Measurements from ENCODE around the gene TRMT5. TPM values are rescaled to one million over a fixed set of nuclear protein-coding genes. Genes with fewer than 3 reads are reported as not detected.

Gene TRMT5
- total RNA-seq, 1 donor from 2014 or later = 15.0 TPM

DNA sequence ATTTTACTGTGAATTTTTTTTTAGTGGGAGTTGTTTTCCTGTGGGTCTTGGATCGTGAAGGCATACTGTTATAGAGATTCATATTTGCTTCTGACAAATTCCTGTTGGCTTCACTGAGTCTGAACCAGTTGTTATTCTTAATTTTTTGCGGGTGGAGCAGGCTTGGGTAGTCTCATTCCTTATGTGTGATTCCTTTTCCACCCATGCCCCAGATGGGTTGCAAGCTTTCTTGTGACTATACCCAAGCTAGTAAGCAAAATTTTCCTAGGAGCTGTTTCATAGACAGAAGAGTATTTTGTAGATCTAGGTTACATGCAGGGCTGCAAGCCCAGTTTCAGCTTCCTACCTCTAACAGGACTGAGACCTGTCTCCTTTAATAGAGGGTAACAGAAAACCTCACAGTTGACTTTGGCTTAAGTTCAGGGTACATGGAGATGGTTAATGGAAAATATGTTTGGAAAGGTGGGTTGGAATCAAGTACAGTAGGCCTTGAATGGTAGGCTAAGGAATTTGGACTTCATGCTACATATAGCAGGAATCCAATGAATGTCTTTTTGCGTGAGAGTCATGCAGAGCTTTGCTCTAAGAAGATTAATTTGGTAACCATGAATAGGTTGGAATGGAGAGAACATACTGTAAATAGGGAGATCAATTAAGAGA is 29.0 kb downstream of the TRMT5 start:
- Mint-ChIP-seq H3K36me3 (peaks cover 25% of the 10 kb centered on the region), H3K9me3 (peaks cover 14% of the 10 kb centered on the region), H3K4me3 (no peak overlapping the region), H3K27ac (no peak overlapping the region), H3K27me3 (ENCODE audit: low read depth) (no peaks in the 10 kb centered on the region), H3K4me1 (no peaks in the 10 kb centered on the region)
- TF ChIP-seq, protein P1, sequence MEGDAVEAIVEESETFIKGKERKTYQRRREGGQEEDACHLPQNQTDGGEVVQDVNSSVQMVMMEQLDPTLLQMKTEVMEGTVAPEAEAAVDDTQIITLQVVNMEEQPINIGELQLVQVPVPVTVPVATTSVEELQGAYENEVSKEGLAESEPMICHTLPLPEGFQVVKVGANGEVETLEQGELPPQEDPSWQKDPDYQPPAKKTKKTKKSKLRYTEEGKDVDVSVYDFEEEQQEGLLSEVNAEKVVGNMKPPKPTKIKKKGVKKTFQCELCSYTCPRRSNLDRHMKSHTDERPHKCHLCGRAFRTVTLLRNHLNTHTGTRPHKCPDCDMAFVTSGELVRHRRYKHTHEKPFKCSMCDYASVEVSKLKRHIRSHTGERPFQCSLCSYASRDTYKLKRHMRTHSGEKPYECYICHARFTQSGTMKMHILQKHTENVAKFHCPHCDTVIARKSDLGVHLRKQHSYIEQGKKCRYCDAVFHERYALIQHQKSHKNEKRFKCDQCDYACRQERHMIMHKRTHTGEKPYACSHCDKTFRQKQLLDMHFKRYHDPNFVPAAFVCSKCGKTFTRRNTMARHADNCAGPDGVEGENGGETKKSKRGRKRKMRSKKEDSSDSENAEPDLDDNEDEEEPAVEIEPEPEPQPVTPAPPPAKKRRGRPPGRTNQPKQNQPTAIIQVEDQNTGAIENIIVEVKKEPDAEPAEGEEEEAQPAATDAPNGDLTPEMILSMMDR (IDR thresholded peaks at IDR 0.05; ENCODE audit: unreplicated experiment) = no peak
- no peak for DNase-seq (ENCODE audit: low spot score in 2 of 2, unreplicated experiment in 2 of 2)

DNA sequence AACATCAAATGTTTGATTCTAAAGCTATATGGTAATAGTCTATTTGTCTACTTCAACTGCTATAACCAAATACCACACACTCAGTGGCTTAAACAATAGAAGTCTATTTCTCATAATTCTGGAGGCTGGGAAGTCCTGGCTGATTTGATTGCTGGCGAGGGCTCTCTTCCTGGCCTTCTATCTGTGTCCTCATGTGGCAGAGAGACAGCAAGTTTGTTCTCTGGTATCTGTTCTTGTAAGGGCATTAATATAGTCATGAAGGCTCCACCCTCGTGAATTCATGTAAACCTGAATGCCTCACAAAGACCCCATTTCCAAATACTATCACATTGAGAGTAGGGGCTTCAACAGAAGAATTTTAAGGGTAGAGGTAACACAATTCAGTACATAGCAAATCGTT is 34.1 kb downstream of the TRMT5 start:
- no peak for DNase-seq (ENCODE audit: low spot score in 2 of 2, unreplicated experiment in 2 of 2)
- H3K9me3 Mint-ChIP-seq = no peaks in the 10 kb centered on the region
- TF ChIP-seq, protein P1 (IDR thresholded peaks at IDR 0.05; ENCODE audit: unreplicated experiment) = no peak
- H3K4me1 Mint-ChIP-seq = peaks cover 15% of the 10 kb centered on the region
- peaks cover 6% of the 10 kb centered on the region for H3K36me3 Mint-ChIP-seq
- H3K27ac Mint-ChIP-seq = no peak overlapping the region
- H3K4me3 Mint-ChIP-seq = no peak overlapping the region
- no peaks in the 10 kb centered on the region for H3K27me3 Mint-ChIP-seq (ENCODE audit: low read depth)

GRCh38 chr14:60945984-60946383 is 34.9 kb downstream of the TRMT5 start:
- H3K4me1 Mint-ChIP-seq = peaks cover 15% of the 10 kb centered on the region
- H3K27ac Mint-ChIP-seq = no peak overlapping the region
- TF ChIP-seq, protein P1 (IDR thresholded peaks at IDR 0.05; ENCODE audit: unreplicated experiment) = no peak
- peaks cover 10% of the 10 kb centered on the region for H3K36me3 Mint-ChIP-seq
- DNase-seq (ENCODE audit: low spot score in 2 of 2, unreplicated experiment in 2 of 2) = no peak
- no peaks in the 10 kb centered on the region for H3K27me3 Mint-ChIP-seq (ENCODE audit: low read depth)
- H3K4me3 Mint-ChIP-seq = no peak overlapping the region
- H3K9me3 Mint-ChIP-seq = no peaks in the 10 kb centered on the region

GRCh38 chr14:60944204-60944603 is 36.7 kb downstream of the TRMT5 start:
- TF ChIP-seq, protein P1 (IDR thresholded peaks at IDR 0.05; ENCODE audit: unreplicated experiment) = no peak
- H3K4me3 Mint-ChIP-seq = no peak overlapping the region
- no peaks in the 10 kb centered on the region for H3K27me3 Mint-ChIP-seq (ENCODE audit: low read depth)
- peaks cover 15% of the 10 kb centered on the region for H3K36me3 Mint-ChIP-seq
- H3K27ac Mint-ChIP-seq = no peak overlapping the region
- no peak for DNase-seq (ENCODE audit: low spot score in 2 of 2, unreplicated experiment in 2 of 2)
- peaks cover 6% of the 10 kb centered on the region for H3K9me3 Mint-ChIP-seq
- H3K4me1 Mint-ChIP-seq = peaks cover 15% of the 10 kb centered on the region

GRCh38 chr14:60943637-60944032 is 37.2 kb downstream of the TRMT5 start:
- TF ChIP-seq, protein P1 (IDR thresholded peaks at IDR 0.05; ENCODE audit: unreplicated experiment) = no peak
- peak overlapping the region; percentile 12 for H3K27ac Mint-ChIP-seq
- DNase-seq (ENCODE audit: low spot score in 2 of 2, unreplicated experiment in 2 of 2) = no peak
- no peaks in the 10 kb centered on the region for H3K27me3 Mint-ChIP-seq (ENCODE audit: low read depth)
- H3K9me3 Mint-ChIP-seq = peaks cover 8% of the 10 kb centered on the region
- H3K36me3 Mint-ChIP-seq = peaks cover 20% of the 10 kb centered on the region
- no peak overlapping the region for H3K4me3 Mint-ChIP-seq
- peaks cover 15% of the 10 kb centered on the region for H3K4me1 Mint-ChIP-seq
